ENCODE results near the gene EIF4A3. TPM values are rescaled to one million over a fixed set of nuclear protein-coding genes. Genes with fewer than 3 reads are reported as not detected.

The EIF4A3 gene
- polyA plus RNA-seq, 1 donor (not counting 4 experiments of a cell fraction or from before 2014, with no cell fraction given) = 143 TPM

DNA sequence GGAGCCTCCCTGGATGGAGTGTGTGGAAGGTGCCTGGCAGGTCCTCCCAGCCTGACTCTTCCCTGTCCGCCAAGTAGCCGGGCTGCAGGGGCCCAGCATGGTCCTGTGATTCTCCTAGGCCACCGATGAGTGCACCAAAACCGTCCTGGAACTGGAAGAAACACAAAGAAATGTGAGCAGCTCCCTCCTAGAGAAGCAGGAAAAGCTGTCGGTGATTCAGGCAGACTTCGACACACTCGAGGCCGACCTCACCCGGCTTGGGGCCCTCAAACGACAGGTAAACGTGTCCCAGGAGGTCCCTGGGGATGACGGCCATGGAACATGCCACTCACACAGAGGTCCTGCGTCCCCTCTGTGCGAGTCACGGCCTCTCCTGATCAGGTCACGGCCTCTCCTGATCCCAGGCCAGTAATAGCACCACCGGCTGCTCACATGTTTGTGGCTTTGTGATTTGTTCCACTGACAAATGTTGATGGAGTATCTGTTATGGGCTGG lies 49.8 kb downstream of the EIF4A3 start:
- no peaks in the 10 kb centered on the region for H3K9me1 ChIP-seq (ENCODE audit: control insufficient read depth, extremely low read depth, insufficient read depth, low read length)
- no peak overlapping the region for H3K27ac ChIP-seq (ENCODE audit: control insufficient read depth, insufficient read depth, low read length)
- H3K27me3 ChIP-seq (ENCODE audit: control insufficient read depth, extremely low read depth, insufficient read depth, low read length) = no peaks in the 10 kb centered on the region
- no peak overlapping the region for H2AFZ ChIP-seq (ENCODE audit: control insufficient read depth, low read length)
- H3K79me2 ChIP-seq (ENCODE audit: control insufficient read depth, insufficient read depth, low read length) = no peaks in the 10 kb centered on the region
- H3K4me2 ChIP-seq (ENCODE audit: control insufficient read depth, extremely low read depth, insufficient read depth, low read depth, low read length) = no peak overlapping the region
- DNase-seq (ENCODE audit: low read depth, low spot score) (no peak), FAIRE-seq (no peak)
- no peaks in the 10 kb centered on the region for H3K9me3 ChIP-seq (ENCODE audit: control insufficient read depth, low read depth, low read length)
- H3K4me1 ChIP-seq (ENCODE audit: control insufficient read depth, extremely low read depth, insufficient read depth, low read length) = peaks cover 5% of the 10 kb centered on the region
- H4K20me1 ChIP-seq (ENCODE audit: control insufficient read depth, extremely low read depth, insufficient read depth, low read length) = no peaks in the 10 kb centered on the region
- dilution Hi-C loops (cut with MboI; ENCODE audit: extremely low pct_ligation_motif_present, low sequenced_read_pairs) = no loop called here
- TF ChIP-seq EZH2 (IDR thresholded peaks at IDR 0.05; ENCODE audit: low read length) = no peak
- H3K36me3 ChIP-seq (ENCODE audit: control insufficient read depth in 2 of 2, extremely low read depth in 1 of 2, insufficient read depth in 2 of 2, low read length in 2 of 2) = no peaks in the 10 kb centered on the region
- H3K9ac ChIP-seq (ENCODE audit: control insufficient read depth, extremely low read depth, insufficient read depth, low read length) = no peak overlapping the region
- H3K4me3 ChIP-seq (ENCODE audit: control insufficient read depth in 2 of 3, extremely low read depth in 1 of 3, insufficient read depth in 2 of 3, low read depth in 1 of 3, low read length in 3 of 3) = no peak overlapping the region

DNA sequence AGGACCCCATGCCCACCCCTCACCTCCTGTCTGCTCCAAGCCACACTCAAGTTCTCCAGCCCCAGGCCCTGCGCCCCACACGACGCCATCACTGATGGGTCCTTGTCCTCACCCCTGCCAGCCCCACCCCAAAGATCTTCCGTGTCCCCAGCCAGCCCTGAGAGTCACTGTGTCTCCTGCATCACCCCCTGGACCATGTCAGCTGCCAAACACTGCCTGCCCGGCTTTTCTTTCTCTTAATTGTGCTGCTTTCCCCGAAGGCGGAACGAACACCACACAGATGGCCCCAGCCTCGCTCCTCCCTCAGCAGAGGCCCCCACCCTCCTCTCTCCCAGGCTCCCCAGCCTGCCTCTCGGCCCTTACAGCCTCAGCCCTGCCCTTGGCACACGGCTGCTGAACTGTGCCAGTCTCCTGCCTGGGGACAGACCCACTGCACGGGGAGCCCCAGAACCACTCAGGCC lies 50.3 kb downstream of the EIF4A3 start:
- H3K4me2 ChIP-seq (ENCODE audit: control insufficient read depth, extremely low read depth, insufficient read depth, low read depth, low read length) = no peak overlapping the region
- no peak overlapping the region for H3K4me3 ChIP-seq (ENCODE audit: control insufficient read depth in 2 of 3, extremely low read depth in 1 of 3, insufficient read depth in 2 of 3, low read depth in 1 of 3, low read length in 3 of 3)
- no peaks in the 10 kb centered on the region for H3K36me3 ChIP-seq (ENCODE audit: control insufficient read depth in 2 of 2, extremely low read depth in 1 of 2, insufficient read depth in 2 of 2, low read length in 2 of 2)
- H3K27ac ChIP-seq (ENCODE audit: control insufficient read depth, insufficient read depth, low read length) = no peak overlapping the region
- H3K9me1 ChIP-seq (ENCODE audit: control insufficient read depth, extremely low read depth, insufficient read depth, low read length) = no peaks in the 10 kb centered on the region
- TF ChIP-seq EZH2 (IDR thresholded peaks at IDR 0.05; ENCODE audit: low read length) (no peak), CTCF (optimal IDR thresholded peaks at IDR 0.05 in 1 of 3, IDR thresholded peaks at IDR 0.05 in 1 of 3, conservative IDR thresholded peaks at IDR 0.05 in 1 of 3; ENCODE audit: extremely low read depth in 1 of 3, insufficient read depth in 2 of 3, low read length in 3 of 3) (no peak)
- FAIRE-seq (no peak), DNase-seq (ENCODE audit: low read depth, low spot score) (no peak)
- H3K27me3 ChIP-seq (ENCODE audit: control insufficient read depth, extremely low read depth, insufficient read depth, low read length) = no peaks in the 10 kb centered on the region
- H2AFZ ChIP-seq (ENCODE audit: control insufficient read depth, low read length) = no peak overlapping the region
- H3K79me2 ChIP-seq (ENCODE audit: control insufficient read depth, insufficient read depth, low read length) = no peaks in the 10 kb centered on the region
- dilution Hi-C loops (cut with MboI; ENCODE audit: extremely low pct_ligation_motif_present, low sequenced_read_pairs) = no loop called here
- H3K9me3 ChIP-seq (ENCODE audit: control insufficient read depth, low read depth, low read length) = no peaks in the 10 kb centered on the region
- no peaks in the 10 kb centered on the region for H4K20me1 ChIP-seq (ENCODE audit: control insufficient read depth, extremely low read depth, insufficient read depth, low read length)
- H3K4me1 ChIP-seq (ENCODE audit: control insufficient read depth, extremely low read depth, insufficient read depth, low read length) = no peaks in the 10 kb centered on the region
- H3K9ac ChIP-seq (ENCODE audit: control insufficient read depth, extremely low read depth, insufficient read depth, low read length) = no peak overlapping the region

Measured in keratinocyte (primary cell).